KOPT-K1 (cell line): Measurements from ENCODE around the gene TUB.

ENCODE experiments used
- H3K27ac ChIP-seq: fragments of 200-600 bp; sonication (generic); 2 replicates; pipeline ENCODE4 v1.5.1; 2016; ENCODE audit warnings: antibody characterized with exemption, mild to moderate bottlenecking, low read depth, low read length; ENCODE audit not compliant: poor library complexity, severe bottlenecking
- H3K36me3 ChIP-seq: fragments of 200-600 bp; sonication (generic); 2 replicates; pipeline ENCODE4 v1.5.1; 2017; ENCODE audit warnings: antibody characterized with exemption, mild to moderate bottlenecking, low read length, moderate library complexity; ENCODE audit not compliant: insufficient read depth
- H3K9me3 ChIP-seq: fragments of 200-600 bp; sonication (generic); 2 replicates; pipeline ENCODE4 v1.5.1; 2017; ENCODE audit warnings: antibody characterized with exemption, low read length, mild to moderate bottlenecking; ENCODE audit not compliant: insufficient read depth, poor library complexity, severe bottlenecking

Gene TUB

GRCh38 chr11:8071616-8072581, 9.1 kb upstream of the TUB start:
- H3K9me3 ChIP-seq: no peaks in the 10 kb centered on the region

GRCh38 chr11:8075119-8075726, 5.8 kb upstream of the TUB start:
- no peaks in the 10 kb centered on the region for H3K36me3 ChIP-seq
- H3K27ac ChIP-seq: no peak overlapping the region
- H3K9me3 ChIP-seq: no peaks in the 10 kb centered on the region

More at GRCh38 chr11:8071616-8072581, 9.1 kb upstream of the TUB start:
- H3K27ac ChIP-seq: no peak overlapping the region
- H3K36me3 ChIP-seq: no peaks in the 10 kb centered on the region

GRCh38 chr11:8079111-8079675, 1.8 kb upstream of the TUB start:
- no peaks in the 10 kb centered on the region for H3K9me3 ChIP-seq
- H3K36me3 ChIP-seq: no peaks in the 10 kb centered on the region
- H3K27ac ChIP-seq: no peak overlapping the region

DNA sequence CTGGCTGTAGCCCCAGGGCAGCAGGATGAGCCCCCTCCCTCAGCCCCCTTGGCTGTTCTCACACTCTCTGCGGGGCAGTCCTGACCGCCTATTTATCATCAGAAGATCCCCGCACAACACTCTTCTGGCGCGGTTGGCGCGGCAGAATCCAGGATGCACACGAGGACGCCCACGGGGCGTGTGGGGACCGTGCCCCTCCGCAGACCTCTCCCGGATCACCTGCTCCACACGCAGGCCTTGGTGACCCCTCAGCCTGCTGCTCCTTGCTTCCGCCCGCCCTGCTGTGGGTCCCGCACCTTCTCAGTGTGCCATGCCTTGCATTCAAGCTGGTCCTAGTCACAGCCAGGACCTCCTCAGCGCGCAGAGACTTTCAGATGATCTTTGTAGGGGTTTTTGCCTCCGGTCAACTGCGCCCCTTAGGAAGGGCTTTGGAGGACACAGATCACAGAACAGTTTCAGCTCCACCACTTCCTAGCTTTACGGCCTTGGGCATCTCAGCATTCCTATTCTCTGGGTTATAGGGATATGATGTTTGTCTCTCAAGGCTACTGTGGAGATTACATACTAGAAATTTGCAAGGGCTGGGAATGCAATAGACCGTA, 841 bp upstream of the TUB start:
- H3K9me3 ChIP-seq: no peaks in the 10 kb centered on the region
- H3K36me3 ChIP-seq: no peaks in the 10 kb centered on the region
- H3K27ac ChIP-seq: no peak overlapping the region

DNA sequence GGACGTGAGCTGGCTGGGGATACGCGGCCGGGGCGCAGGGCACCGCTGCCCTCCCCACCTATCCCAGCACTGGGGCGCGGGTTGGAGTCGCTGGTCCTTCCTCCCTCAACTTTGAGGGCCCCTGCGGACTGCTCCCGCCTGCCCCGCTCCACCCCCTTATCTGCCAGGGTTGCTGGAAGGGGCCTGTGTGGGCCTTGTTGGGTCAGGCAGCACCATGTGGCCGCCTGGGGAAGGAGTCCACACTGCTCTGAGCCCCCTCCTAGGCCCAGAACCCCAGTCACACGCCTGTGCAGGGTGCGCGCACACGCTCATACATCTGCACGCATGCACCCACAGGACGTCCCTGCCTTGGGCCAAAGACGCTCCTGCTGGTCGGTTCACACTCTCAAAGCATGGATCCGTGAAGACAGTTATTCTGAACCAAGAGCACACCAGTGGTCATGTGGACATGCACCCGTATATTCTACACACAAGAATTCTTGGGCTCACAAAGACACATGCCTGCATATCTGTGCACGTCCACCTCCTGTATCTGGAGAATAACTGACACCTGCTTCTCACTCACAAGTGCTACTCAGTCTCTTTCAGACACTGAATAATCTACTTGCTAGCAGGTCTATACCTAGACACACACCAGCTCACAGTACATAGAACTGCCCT, 710 bp downstream of the TUB start:
- no peaks in the 10 kb centered on the region for H3K36me3 ChIP-seq
- no peak overlapping the region for H3K27ac ChIP-seq
- no peaks in the 10 kb centered on the region for H3K9me3 ChIP-seq

DNA sequence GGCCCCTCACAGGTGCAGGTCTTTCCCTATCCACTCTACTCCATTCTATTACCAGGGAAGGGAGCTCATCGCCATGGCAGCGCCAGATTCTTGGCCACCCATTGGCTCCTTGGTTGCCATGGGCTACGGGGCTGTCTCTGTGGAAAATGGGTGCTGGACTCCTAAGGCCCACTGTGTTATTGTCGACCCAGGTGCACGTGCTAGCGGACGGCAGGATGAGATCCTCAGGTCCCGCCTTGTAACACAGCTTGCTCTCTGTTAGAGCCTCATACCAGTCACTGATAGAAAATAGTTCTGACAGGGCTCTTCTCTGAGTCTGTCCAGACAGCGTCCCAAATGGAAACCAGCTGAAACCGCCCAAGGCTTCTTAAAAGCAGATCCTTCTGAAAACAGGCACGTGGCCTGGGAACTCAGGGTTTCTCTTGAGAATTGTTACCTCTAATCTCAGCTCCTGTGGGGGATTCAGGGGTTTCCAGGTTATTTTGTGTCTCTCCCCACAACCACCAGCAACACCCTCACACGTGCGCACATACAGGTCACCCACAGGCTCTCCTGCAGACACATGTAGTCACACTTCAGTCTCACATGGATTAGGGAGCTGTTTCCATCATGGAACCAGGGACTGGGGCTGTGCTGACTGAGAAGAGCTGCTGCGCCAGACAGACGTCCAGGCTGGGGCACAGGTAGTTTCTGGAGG, 1.5 kb downstream of the TUB start:
- no peak overlapping the region for H3K27ac ChIP-seq
- H3K36me3 ChIP-seq: no peaks in the 10 kb centered on the region
- no peaks in the 10 kb centered on the region for H3K9me3 ChIP-seq

GRCh38 chr11:8083088-8083395, 2.0 kb downstream of the TUB start:
- H3K36me3 ChIP-seq: no peaks in the 10 kb centered on the region
- no peaks in the 10 kb centered on the region for H3K9me3 ChIP-seq
- no peak overlapping the region for H3K27ac ChIP-seq

- H3K27ac ChIP-seq: no peak overlapping the region
- no peaks in the 10 kb centered on the region for H3K36me3 ChIP-seq
- no peaks in the 10 kb centered on the region for H3K9me3 ChIP-seq
These were observed 2.9 kb downstream of the TUB start for GRCh38 chr11:8083871-8084281.

- no peaks in the 10 kb centered on the region for H3K36me3 ChIP-seq
- no peak overlapping the region for H3K27ac ChIP-seq
- no peaks in the 10 kb centered on the region for H3K9me3 ChIP-seq
These were observed 3.3 kb downstream of the TUB start for GRCh38 chr11:8084352-8084751.

- Histone ChIP-seq H3K27ac (no peak overlapping the region), H3K9me3 (no peaks in the 10 kb centered on the region)
These were observed 4.1 kb downstream of the TUB start for GRCh38 chr11:8085011-8085645.

GRCh38 chr11:8086001-8086479, 5.0 kb downstream of the TUB start:
- H3K36me3 ChIP-seq: no peaks in the 10 kb centered on the region
- H3K27ac ChIP-seq: no peak overlapping the region
- no peaks in the 10 kb centered on the region for H3K9me3 ChIP-seq

More at GRCh38 chr11:8085011-8085645, 4.1 kb downstream of the TUB start:
- no peaks in the 10 kb centered on the region for H3K36me3 ChIP-seq

GRCh38 chr11:8086571-8086970, 5.6 kb downstream of the TUB start:
- Histone ChIP-seq H3K27ac (no peak overlapping the region), H3K9me3 (no peaks in the 10 kb centered on the region), H3K36me3 (no peaks in the 10 kb centered on the region)

DNA sequence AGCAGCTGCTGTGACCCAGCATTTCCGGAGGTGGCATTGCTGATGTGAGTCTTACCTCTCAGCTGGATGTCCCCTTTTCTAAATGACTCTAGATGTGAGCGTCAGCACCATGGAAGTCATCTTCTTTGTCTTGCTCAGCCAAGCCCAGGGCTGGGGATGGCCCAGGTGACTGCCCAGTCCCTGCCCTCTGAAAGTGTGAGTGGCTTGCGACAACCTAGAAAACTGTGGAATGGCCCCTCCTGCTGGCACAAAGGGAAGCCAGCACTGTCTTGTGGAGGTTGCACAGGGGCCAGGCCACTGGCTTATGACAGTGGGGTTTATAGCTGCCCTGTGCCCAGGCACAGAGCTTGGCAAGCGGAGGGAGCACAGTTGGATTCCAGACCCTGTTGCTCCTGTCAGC, 6.2 kb downstream of the TUB start:
- no peaks in the 10 kb centered on the region for H3K9me3 ChIP-seq
- no peak overlapping the region for H3K27ac ChIP-seq
- no peaks in the 10 kb centered on the region for H3K36me3 ChIP-seq

GRCh38 chr11:8087756-8088155, 6.7 kb downstream of the TUB start:
- Histone ChIP-seq H3K36me3 (no peaks in the 10 kb centered on the region), H3K9me3 (no peaks in the 10 kb centered on the region), H3K27ac (no peak overlapping the region)
